Measurements from ENCODE around the gene MYO16.

The MYO16 gene

DNA sequence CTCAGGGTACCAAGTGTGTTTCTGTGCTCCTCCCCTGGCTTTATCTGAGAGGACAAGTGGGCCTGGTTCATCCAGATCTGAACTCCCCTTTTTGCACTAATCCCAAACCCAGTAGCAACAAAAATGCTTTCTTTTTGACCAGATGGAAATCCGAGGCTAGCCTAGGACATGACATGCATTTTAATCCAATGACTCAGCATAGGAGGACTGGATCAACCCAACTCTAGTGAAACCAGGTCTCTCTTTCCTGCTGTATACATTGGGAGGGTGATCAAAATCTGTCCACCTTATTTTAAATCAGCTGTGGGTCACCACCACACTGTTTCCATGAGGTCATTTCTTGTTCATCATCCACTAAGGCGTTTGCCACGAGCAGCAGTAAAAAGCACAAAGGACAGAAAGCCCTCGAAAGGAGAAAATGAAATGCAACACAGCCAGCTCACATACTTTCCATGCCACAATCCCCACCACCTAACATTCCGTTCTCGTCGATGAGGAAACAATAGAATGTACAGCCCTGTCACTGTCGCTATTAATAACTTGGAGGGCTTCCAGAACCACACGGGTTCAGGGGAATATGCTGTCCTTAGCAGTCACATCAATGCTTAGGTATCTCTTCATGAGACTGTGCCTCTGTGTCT, 614.0 kb downstream of the MYO16 start:
- DNase-seq (ENCODE audit: low spot score), result no peak

DNA sequence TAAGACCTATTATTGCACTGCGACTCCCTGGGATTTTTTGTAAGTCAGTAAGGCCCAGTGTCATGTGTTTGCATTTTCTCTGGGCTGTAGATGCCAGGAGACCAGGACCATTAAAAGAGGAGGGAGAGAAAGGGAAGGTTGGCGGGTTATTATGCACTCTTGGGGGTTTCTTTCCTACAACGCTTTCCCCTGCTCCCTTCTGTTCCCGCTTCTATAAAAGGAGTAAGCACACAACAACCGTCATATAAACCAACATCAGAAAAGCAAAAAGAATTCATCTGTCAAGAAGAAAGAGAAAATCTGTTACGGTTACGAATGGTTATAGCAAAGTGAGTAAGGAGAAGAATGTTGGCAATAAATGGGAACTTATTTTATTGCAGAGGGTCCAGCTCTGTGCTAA, 615.2 kb downstream of the MYO16 start:
- DNase-seq (ENCODE audit: low spot score), result no peak

DNA sequence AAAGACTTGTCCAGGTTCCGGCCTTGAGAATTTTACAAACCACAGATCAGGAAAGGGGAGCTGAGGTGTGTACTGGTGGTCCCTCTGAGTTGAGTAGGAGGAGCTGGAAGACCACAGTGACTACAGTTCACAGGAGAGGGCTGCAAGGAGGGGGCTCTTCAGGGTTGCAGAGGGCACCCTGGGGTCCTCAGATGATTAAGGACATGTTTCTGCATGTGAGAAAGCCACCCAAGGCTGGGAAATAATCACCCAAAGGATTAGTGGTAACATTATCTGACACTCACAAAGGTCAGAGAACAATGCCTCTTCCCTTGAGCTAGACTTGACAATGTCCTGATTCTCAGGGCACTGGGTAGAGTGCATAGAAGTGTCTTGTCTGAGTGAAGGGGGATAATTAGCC, 616.6 kb downstream of the MYO16 start:
- no peak for DNase-seq (ENCODE audit: low spot score)

DNA sequence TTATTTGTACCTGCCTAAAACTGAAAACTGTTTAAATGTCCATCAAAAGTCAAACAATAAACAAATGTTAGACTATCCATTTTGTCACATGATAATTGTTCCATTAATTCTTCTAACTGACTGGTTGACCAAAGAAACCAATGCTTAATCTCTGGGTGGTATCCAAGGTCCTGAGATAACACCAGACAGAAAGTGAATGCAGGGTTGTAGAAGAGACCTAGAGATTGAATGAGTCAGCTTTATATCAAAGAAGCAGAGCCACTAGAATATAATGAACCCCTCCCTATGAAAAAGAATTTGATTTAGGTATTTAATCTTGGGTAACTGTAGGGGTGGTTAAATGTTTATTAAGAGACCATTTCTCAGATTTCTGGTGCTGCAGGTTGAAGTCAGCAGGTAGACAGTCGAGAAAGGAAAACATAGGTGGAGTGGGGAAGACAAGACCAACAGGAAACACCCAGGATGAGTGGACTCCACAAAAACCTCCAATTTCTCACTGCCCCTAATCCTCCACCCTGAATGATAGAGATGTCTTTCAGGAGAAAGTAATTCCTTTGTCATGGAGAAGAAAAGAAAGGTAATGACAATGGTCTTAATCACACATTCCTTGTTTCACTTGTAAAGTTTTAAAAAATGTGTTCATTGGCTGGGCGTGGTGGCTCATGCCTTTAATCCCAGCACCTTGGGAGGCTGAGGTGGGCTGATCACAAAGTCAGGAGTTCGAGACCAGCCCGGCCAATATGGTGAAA, 620.5 kb downstream of the MYO16 start:
- DNase-seq (ENCODE audit: low spot score), result no peak

DNA sequence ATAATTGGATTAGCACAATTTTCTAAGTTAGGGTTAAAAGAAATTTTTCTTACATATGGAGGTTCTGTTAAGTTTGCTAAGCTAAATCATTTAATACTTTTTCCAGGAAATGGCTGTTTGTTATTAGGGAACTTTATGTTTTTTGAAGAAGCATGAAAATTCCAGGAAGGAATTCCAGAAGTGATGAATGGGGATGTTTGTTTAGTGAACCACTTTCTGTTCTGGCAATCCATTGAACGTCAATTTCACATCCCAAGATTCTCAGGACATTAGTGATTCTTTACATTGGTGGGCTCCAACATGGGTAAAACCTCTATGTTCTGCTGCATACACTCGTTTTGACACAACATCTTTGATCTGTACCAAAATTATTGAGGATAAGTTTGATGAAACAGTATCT, 622.5 kb downstream of the MYO16 start:
- no peak for DNase-seq (ENCODE audit: low spot score)

DNA sequence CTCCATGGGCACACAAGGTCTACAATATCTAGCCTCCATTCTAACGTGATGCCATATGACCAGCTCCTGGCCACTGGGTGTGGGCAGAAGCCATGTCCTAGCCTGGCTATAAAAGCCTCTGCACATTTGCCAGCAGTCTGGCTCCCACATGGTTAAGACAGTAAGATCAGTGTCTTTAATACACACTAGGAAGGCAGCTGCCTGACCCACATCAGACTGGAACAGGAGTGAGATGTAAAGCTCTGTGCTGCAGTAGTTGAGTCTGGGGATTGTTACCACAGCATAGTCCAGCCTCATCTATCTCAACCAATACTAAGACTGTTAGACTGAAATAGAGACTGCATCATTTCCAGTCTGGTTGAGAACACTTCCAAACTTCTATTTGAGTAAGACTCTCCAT, 623.9 kb downstream of the MYO16 start:
- no peak for DNase-seq (ENCODE audit: low spot score)

DNA sequence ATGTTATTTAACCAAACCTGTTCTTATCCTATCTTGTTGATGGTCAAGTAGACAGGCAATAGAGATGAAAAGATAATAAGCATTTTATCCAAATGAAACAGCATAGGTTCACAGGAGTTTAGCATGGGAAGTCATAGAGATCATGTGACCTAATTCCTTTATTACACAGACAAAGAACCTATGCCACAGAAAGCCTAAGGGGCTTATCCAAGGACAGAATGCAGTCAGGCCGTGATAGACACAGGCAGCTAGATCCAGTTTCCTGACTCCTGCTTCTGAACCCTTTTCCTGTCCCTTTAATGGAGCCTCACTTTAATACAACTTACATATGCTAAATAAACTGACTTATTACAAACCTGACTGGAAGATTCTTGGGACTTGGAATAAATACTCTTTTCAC, 624.9 kb downstream of the MYO16 start:
- DNase-seq (ENCODE audit: low spot score), result no peak

DNA sequence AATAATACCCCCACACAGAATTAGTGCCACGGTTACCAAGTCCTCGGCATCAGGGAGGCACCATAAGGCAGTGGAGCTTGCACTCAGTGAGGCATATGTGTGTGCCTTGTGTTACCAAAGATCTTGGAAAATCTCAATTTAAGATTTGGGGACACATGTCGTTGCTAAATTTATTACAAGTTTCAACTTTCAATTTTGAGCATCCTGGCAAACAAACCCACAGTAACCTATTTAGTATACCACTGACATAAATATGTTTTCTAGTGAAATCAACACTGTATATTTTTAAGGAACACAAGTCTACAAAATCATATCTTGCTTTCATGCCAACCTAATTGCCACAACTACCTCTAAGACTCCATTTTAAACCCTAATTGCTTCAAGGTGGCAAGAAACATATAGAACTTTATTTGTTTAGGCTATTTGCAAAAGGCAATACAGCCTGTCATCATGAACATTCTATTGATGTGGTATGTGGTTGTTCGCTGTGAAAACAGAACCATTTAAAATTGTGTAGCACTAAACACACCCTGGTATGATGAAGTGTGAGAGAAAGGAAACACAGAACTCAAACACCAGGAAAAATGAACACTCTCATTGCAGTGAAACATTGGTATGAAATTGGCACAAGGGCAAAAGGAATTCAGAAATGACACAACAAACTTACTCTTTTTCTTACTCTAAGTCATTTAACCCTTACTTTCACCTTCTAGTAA, 625.9 kb downstream of the MYO16 start:
- no peak for DNase-seq (ENCODE audit: low spot score)

DNA sequence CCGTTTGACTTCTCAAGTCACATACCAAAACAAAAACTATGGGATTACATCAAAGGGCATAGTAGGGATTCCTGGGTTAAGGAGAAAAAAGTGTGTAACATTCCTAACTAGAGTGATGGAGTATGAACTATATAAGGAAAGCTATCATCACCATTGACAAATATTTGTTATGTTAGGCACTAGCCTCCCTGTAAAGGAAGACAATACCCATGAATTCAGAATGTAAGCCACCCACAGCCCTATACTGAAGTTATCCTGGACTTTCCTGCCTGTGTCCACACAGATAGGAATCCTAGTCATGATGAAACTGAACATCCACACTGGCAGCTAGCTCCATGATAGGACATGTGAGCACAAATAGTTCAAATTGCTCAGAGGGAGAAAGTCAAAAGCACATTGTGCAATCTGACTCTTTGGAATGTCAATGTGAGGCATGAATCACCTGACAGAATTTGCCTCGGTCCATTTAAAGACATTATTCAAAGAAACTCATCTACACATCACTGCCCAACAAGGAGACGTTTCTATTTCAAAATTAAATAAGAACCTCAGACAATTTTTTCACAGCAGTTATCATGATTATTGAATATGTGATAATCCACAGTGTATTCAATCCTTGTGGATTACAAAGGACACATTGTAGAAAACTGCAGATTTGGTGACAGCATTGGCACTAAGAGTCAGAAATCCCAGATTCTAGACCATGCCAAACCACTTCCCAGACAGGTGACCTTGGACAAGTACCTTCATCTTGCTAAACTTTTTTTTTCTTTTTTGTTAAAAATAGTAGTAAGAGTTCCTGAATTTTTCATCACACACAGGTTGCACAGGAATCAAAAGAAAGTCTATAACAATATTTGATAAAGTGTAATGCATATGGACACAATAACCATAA, 627.7 kb downstream of the MYO16 start:
- no peak for DNase-seq (ENCODE audit: low spot score)
